ENCODE measurements around the gene NSMCE1.
"Not testable (repeated sequence)": the region's sequence is repeated elsewhere in the genome, so short reads cannot be mapped to it uniquely, and the experiment has no call there.

The NSMCE1 gene

GRCh38 chr16:27211026-27211425 is 57.5 kb downstream of the NSMCE1 start:
- no peak for DNase-seq

DNA sequence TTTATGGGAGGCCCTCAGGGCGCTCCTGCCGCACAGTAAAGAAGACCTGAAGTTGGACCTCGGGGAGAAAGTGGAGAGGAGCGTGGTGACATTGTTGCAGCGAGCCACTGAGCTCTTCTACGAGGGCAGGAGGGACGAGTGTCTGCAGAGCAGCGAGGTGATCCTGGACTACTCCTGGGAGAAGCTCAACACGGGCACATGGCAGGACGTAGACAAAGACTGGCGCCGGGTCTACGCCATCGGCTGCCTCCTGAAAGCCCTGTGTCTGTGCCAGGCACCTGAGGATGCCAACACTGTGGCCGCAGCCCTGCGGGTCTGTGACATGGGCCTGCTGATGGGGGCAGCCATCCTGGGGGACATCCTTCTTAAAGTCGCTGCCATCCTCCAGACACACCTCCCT is 58.4 kb downstream of the NSMCE1 start:
- no peak for DNase-seq

DNA sequence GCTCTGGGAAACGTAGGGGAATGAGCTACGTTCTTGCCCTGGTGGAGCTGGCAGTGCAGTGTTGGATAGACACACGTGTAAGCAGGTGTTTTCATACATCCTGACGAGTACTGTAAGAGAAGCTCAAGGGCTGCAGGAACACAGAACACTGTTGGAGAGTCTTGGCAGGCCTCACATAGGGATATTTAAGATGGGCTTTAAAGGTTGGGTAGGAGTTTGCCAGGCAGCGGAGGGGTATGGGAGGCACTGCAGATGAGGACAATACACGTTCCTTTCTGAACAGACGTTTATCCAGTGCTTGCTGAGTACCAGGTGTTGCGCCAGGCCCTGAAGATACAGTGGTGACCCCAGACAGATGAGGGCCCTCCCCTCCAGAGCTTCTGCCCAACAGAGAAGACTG is 59.0 kb downstream of the NSMCE1 start:
- no peak for DNase-seq

DNA sequence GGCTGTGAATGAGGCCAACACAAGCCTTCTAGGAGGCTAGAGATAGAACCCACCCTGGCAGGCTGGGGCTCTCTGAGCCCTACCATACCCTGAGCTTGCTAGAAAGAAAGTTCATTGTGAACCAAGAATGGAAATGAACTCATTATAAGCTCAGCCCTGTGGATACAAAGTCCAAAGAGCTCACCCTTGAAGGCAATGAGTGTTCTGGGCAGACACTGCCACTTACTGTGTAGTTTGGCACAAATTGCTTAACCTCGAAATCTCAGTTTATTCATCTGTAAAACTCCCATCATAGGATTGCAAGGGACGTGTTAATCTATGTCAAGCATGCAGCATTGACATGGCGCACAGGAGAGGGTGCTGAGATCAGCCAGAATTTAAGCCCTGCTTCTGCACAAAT is 59.8 kb downstream of the NSMCE1 start:
- DNase-seq, result no peak

DNA sequence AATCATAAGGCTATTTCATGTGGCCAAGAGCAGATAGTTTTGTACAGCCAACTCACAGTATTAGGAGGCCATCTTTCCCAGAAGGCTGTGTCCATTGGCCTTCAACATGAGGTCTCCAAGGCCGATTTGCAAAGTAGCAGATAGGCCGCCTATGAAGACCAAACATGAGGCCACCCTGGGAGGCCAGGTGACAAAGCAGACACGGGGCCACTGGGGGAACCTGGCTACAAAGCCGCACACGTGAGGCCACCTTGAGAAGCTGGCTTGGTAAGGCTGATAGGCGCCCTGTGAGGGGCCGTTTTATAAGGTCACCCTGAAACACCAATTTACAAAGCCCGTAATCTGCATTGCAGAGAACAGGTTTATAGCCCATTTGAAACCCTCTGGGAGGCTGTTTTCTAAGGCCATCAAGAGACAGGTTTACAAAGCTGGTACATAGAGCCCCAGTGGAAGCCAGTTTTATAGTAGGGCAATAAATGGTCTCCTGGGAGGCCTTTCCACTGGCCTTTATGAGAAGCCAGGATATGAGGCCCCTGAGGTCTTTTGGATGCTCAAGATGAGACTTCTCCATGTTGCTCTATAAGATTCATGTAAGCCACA is 60.4 kb downstream of the NSMCE1 start:
- no peak for DNase-seq

- DNase-seq, result not testable (repeated sequence)
Measured at GRCh38 chr16:27207121-27207520, 61.5 kb downstream of the NSMCE1 start.

DNA sequence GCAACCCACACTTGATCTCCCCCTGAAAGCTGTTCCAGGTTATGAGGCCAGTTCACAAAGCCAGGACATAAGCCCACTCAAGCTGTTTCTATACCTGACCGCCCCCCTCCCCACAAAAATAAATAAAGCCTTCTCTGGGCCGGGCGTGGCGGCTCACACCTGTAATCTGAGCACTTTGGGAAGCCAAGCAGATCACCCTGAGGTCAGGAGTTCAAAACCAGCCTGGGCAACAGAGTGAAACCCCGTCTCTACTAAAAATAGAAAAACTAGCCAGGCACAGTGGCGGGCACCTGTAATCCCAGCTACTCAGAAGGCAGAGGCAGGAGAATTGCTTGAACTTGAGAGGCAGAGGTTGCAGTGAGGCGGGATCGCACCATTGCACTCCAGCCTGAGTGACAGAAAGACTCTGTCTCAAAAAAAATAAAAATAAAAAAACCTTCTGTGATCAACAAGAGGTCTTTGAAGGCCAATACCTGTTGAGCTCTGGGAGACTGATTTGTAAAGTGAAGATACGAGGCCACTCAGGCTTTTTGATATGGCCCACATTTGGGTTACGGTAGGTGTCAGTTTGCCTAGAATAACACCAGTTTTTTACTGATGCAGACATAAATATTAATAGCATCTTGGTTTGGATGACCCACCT is 63.0 kb downstream of the NSMCE1 start:
- no peak for DNase-seq

DNA sequence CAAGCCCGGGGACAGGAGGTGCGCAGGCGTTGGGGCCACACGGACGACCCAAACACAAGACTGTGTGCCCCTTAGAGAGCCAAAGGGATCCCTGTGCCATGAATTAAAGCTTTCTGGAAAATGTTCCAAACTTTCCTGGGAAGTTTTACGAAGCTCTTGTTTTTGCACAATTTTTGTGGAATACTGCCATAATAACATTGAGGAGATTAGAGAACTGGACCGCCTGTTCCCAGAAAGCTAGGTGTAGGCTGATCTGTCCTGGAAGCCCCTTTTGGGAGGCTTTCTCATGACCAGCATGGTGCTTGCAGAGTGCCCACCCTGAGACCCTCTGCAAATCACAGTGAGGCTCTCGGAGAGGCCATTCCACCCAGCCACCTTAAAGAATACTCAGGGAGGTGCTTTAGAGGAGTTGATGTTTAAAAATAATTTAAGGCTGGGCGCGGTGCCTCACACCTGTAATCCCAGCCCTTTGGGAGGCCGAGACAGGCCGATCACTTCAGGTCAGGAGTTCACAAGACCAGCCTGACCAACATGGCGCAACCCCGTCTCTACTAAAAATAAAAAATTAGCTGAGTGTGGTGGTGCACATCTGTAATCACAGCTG is 64.2 kb downstream of the NSMCE1 start:
- no peak for DNase-seq

- DNase-seq, result peak; percentile 98
Measured at GRCh38 chr16:27203507-27204311, 64.9 kb downstream of the NSMCE1 start, which contains the start of gene KDM8. Gene KDM8, plus strand, starts transcription at chr16:27203526. Its CDS starts 6,598 bp downstream, at chr16:27210124.

GRCh38 chr16:27202923-27203506 is 65.6 kb downstream of the NSMCE1 start:
- DNase-seq, result peak; percentile 90

DNA sequence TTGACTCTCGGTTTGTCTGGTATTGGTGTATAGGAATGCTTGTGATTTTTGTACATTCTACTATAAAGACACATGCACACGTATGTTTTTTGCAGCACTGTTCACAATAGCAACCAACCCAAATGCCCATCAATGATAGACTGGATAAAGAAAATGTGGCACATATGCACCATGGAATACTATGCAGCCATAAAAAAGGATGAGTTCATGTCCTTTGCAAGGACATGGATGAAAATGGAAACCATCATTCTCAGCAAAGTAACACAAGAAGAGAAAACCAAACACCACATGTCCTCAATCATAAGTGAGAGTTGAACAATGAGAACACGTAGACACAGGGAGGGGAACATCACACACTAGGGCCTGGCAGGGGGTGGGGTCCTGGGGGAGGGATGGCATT is 67.7 kb downstream of the NSMCE1 start:
- DNase-seq, result not testable (repeated sequence)

- no peak for DNase-seq
Measured at GRCh38 chr16:27199736-27200135, 68.8 kb downstream of the NSMCE1 start.

- no peak for DNase-seq
Measured at GRCh38 chr16:27199235-27199586, 69.4 kb downstream of the NSMCE1 start.

DNA sequence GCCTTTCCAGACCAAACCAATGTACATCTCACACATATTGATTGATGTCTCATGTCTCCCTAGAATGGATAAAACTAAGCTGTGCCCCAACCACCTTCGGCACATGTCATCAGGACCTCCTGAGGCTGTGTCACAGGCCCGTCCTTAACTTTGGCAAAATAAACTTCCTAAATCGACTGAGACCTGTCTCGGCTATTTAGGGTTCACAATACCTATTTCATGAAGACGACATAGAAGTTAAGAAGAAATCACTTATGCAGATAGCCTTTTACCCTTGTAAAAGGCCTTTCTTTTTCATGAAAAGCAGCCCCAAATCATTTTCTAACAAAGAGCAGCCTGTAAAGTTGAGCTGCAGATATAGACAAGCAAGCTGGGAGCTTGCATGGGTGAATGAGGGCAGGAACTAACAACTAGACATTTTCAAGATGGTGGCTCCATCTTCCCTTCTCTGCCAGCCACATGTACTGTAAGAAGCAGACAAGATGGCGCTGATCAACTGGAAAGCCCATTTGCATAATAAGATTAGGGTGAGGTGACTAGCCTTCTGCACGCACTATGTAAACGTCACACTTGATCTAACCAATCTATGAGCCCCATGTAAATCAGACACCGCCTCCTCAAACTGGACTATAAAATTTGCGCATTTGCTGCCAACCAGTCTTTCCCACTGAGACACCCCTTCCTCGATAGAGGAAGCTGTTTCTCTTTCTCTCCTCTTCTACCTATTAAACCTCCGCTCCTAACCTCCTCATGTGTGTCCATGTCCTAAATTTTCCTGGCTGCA is 69.9 kb downstream of the NSMCE1 start:
- no peak for DNase-seq

DNA sequence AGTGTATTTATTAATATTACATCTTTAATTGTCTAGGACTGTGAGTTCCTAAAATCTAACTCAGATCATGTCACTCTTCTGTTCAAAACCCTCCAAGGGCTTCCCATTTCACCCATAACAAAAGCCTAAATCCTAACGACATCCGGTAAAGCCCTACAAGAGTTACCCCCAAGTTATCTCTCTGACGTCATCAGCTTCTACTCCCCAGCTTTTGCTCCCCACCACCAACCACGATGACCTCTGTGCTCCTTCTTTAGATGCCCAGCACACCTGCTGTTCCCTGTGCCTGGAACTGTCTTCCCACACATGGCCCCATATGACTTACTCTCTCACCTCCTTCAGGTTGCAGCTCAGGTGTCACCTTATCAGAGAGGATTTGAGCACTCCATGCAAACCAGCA is 71.6 kb downstream of the NSMCE1 start:
- no peak for DNase-seq

GRCh38 chr16:27195941-27196595 is 72.5 kb downstream of the NSMCE1 start:
- DNase-seq, result no peak

DNA sequence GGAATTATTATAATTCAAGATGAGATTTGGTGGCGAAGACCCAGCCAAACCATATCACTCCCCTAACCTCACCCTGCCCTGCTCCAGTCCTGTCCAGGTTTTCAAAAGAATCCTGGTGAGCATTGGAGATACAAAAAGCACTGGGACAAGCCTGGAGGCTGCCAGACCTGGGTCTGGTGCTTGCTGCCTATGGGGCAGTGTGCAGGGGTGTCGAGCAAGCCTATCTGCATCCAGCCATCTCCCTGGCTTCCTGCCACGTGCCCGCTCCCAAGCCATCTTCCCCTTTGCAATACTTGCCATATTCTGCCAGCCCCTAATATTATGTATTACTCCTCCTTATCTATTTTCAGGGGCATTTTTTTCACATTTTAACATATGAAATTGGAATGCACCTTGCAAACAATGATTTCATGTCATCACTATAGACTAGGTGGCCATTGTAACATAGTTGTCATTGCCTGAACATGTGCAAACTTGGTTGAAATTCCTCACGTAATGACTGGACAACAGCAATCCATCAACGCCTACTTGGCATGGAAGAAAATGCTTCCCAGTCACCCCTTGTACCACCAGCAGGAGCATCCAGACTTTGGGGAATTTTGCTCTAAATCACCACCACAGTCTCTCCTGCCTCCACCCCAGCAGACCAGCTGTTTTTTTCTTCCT is 73.4 kb downstream of the NSMCE1 start:
- no peak for DNase-seq

GRCh38 chr16:27193300-27193990 is 75.1 kb downstream of the NSMCE1 start:
- DNase-seq, result no peak

GRCh38 chr16:27191352-27191924 is 77.1 kb downstream of the NSMCE1 start:
- no peak for DNase-seq

DNA sequence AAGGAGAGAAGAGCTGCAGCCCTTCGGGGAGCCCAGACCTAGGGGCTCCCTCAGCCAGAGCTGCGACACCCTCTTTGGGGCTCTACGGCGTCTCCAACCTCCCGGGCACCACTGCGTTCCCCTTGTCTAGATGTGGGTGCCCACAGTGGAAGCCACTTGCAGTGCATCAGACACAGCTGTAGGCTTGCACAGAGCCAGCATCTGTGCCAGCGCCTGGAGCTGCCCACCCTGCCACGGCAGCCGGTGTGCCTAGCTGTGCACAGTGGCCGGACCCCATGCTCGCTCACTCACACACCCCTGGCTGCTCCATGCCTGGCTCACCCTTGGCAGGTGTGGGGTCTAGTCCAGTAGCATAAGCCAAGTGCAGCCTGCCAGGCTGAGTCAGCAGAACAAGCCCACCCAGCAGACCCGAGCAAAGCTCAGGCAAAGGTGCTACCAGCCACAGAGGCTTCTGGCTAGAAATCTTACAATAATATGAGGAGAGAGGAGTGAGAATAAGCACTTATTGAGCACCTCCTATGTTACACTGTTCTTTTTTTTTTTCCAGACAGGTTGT is 78.2 kb downstream of the NSMCE1 start:
- no peak for DNase-seq

Measured in DMS 273 treated with DMSO at 0.1 percent for 48 hours (cell line).